Cardiac fibroblast (primary cell): ENCODE data around the gene GRAMD1B.
"Not testable (repeated sequence)": the region's sequence is repeated elsewhere in the genome, so short reads cannot be mapped to it uniquely, and the experiment has no call there.

ENCODE experiments used
- DNase-seq, 2 donors: peaks; one replicate each; pipeline versions ENCODE4 v3.0.0 to v3.0.0-alpha.2; 2010; ENCODE audit warnings: low read depth in 2 of 2
- H3K4me3 ChIP-seq, 2 donors: replicated peaks in 1 of 2; 1 replicate in 1 of 2; 2 replicates in 1 of 2; pipeline ENCODE4 v1.5.1; 2011; ENCODE audit warnings: low read depth in 2 of 2, low read length in 2 of 2, mild to moderate bottlenecking in 2 of 2, moderate library complexity in 1 of 2
- TF ChIP-seq, protein P1 (sequence below): IDR thresholded peaks from one replicate; pipeline ENCODE4 v1.5.1; 2011; ENCODE audit warnings: low read depth, mild to moderate bottlenecking, low read length, inconsistent platforms

GRAMD1B gene

DNA sequence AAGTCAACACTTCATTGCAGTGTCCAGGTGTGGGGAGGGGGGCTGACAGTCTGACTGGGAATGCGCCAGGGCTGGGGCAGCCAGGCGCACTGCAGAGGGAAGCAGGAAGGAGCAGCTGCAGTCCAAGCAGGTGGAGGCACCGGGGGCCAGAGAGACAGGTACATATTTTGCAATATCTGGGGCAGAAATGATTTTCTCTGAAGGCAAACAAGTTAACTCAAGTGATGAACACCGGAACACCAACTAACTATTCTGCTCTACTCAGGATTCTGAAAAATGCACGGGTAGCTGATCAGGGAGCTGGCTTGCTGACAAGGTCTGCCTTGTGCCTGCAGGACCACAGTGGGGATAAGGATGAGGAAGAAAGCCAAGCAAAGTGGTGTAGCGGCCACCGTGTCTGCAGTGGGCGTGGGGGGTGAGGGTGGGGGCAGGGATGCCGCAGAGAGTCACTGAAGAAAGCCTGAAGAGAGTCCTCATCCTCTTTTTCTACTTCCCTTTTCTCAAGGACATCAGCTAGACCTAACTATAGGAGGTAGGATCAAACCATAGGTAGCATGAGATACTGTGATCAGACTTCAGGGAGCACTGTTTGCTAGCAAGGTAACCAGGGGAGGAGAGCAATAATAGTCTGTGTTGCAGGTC lies 141.0 kb downstream of the GRAMD1B start:
- H3K4me3 ChIP-seq, result no peak overlapping the region
- TF ChIP-seq, protein P1, sequence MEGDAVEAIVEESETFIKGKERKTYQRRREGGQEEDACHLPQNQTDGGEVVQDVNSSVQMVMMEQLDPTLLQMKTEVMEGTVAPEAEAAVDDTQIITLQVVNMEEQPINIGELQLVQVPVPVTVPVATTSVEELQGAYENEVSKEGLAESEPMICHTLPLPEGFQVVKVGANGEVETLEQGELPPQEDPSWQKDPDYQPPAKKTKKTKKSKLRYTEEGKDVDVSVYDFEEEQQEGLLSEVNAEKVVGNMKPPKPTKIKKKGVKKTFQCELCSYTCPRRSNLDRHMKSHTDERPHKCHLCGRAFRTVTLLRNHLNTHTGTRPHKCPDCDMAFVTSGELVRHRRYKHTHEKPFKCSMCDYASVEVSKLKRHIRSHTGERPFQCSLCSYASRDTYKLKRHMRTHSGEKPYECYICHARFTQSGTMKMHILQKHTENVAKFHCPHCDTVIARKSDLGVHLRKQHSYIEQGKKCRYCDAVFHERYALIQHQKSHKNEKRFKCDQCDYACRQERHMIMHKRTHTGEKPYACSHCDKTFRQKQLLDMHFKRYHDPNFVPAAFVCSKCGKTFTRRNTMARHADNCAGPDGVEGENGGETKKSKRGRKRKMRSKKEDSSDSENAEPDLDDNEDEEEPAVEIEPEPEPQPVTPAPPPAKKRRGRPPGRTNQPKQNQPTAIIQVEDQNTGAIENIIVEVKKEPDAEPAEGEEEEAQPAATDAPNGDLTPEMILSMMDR, result no peak
- no peak for DNase-seq

DNA sequence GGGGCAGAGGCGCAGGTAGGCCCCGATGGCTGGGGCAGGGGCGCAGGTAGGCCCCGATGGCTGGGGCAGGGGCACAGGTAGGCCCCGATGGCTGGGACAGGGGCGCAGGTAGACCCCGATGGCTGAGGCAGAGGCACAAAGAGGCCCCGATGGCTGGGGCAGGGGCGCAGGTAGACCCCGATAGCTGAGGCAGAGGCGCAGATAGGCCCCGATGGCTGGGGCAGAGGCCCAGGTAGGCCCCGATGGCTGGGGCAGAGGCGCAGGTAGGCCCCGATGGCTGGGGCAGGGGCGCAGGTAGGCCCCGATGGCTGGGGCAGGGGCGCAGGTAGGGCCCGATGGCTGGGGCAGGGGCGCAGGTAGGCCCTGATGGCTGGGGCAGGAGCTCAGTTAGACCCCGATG lies 142.7 kb downstream of the GRAMD1B start:
- not testable (repeated sequence) for DNase-seq

DNA sequence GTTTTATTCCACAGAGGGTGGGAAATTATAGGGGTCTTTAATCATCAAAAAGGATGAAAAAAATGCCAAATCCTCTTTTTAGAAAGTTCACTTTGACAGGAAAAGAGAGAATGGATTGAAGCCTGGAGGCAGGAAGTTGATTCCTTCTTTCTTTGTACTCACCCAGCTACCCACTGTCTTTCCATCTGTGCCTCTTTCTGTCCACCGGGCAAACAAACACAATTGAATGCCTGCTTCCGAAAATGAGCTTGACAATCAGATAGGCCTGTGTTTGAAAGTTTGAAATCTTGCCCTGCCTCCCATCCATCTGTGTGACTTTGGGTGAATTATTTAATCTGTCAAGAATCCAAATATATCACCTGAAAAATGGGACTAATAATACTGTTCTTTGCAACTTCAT lies 143.2 kb downstream of the GRAMD1B start:
- no peak for DNase-seq
- TF ChIP-seq, protein P1, result no peak
- no peak overlapping the region for H3K4me3 ChIP-seq

More for the DNA sequence above, 142.7 kb downstream of the GRAMD1B start:
- H3K4me3 ChIP-seq, result not testable (repeated sequence)

DNA sequence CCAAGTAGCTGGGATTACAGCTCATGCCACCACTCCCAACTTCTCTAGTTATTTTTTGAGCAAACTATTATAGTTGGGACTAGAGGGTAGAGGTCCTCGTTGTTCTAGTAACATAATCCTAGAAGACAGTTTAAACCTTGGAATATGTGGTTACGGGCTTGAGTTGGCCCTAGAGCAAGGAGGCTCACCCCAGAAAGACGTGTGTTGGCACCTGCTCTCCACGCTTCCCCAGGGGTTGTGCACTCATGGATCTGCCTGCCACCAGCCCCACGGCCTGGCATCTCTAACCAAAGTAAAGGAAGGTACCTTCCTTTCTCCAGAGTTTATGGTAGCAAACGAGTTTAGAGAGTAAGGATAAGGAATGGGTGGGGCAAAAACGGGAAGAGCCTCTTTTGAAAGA lies 145.4 kb downstream of the GRAMD1B start:
- TF ChIP-seq, protein P1, result no peak
- H3K4me3 ChIP-seq, result no peak overlapping the region
- no peak for DNase-seq

DNA sequence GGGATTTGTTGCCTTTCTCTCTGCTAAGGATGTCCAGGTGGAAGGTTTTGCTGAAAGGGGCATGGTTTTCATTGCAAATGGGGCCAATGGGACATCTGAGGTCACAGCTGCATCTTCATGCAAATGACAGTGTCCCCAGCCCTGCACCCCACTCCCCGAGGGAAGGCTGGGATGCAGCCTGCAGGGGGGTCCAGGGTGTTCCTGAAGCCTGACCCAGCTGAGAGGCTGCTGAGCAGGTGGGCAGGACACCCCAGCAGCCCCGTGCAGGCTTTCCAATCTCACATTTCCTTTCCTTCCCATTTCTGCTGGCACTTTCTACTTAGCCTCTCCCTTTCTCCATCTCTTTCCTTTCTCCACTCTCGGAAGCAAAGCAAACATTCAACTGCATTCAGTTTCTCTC lies 146.0 kb downstream of the GRAMD1B start:
- no peak for DNase-seq
- TF ChIP-seq, protein P1, result no peak
- H3K4me3 ChIP-seq, result no peak overlapping the region

DNA sequence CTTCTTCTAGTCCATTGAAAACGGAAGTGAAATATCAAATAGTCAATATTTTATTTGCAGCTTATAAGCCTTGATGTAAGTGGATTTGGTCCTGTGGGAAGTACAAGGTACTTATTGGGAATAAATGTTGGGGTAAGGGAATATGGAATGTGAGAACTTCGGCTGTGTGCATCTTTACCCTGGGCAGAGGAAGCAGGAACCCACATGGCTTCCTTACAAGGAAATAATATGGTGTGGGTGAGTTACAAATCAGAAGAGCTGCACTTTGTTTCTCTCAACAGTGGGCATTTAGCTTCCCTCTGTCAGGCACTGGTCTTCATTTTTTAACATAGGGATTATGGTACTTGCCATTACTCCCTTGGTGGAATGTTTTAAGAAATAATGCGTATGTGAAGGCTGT lies 146.4 kb downstream of the GRAMD1B start:
- no peak for DNase-seq
- TF ChIP-seq, protein P1, result no peak
- no peak overlapping the region for H3K4me3 ChIP-seq

DNA sequence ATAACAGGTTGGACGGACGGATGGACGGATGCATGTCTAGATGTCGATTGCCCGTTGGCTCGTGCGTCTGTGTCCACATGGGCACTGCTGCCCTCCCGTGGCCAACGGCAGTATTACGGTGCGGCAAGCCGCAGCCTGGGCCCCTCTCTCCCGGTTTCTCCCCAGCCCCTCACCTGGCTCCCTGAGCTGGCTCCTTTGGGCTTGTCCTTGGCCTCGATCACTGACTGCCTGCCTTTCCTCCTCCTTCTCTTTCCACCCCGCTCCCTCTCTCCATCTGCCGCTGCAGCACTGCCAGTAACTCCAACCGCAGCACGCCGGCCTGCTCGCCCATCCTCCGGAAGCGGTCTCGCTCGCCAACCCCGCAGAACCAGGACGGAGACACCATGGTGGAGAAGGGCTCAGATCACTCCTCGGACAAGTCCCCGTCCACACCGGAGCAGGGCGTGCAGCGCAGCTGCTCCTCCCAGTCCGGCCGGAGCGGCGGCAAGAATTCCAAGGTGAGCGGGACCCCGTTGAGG lies 147.1 kb downstream of the GRAMD1B start:
- no peak overlapping the region for H3K4me3 ChIP-seq
- TF ChIP-seq, protein P1, result peak; percentile 95
- DNase-seq, result peak; percentile 54
